HepG2 (cell line): ENCODE results near the gene XXYLT1. TPM values are rescaled to one million over a fixed set of nuclear protein-coding genes. Genes with fewer than 3 reads are reported as not detected.

ENCODE experiments used
- ATF4 ChIP-seq, 2 experiments: fragments of 450-650 bp in 1 of 2; sonication (generic) in 1 of 2; formaldehyde crosslinking; IDR thresholded peaks; 2 replicates each; pipeline versions ENCODE4 v1.5.0 to v1.8.0; 2020 to 2022; ENCODE audit warnings: mild to moderate bottlenecking in 1 of 2, missing genetic modification reagents in 1 of 2
- BHLHE40 ChIP-seq: IDR thresholded peaks from 2 replicates; pipeline ENCODE4 v1.6.1; 2011; ENCODE audit warnings: low read length, improper control_type of control experiment
- FOSL2 ChIP-seq: sonication (generic); formaldehyde crosslinking; IDR thresholded peaks from 2 replicates; pipeline ENCODE4 v1.4.0; 2020; ENCODE audit warnings: missing genetic modification reagents
- IRF9 ChIP-seq: sonication (generic); formaldehyde crosslinking; IDR thresholded peaks from 2 replicates; pipeline ENCODE4 v1.8.0; 2022; ENCODE audit warnings: missing genetic modification reagents, mild to moderate bottlenecking, borderline replicate concordance
- KAT8 ChIP-seq: IDR thresholded peaks from 2 replicates; pipeline ENCODE4 v1.6.1; 2016; ENCODE audit warnings: missing genetic modification reagents, missing compliant biosample characterization
- KLF9 ChIP-seq: IDR thresholded peaks from 2 replicates; pipeline ENCODE4 v1.6.1; 2016; ENCODE audit warnings: low read depth
- MED8 ChIP-seq: sonication (generic); formaldehyde crosslinking; IDR thresholded peaks from 2 replicates; pipeline ENCODE4 v1.8.1; 2023; ENCODE audit warnings: mild to moderate bottlenecking, missing genetic modification reagents; ENCODE audit not compliant: insufficient replicate concordance
- REXO4 ChIP-seq: sonication (generic); formaldehyde crosslinking; IDR thresholded peaks from 2 replicates; pipeline ENCODE4 v1.8.0; 2022; ENCODE audit warnings: missing genetic modification reagents, mild to moderate bottlenecking, borderline replicate concordance
- RXRA ChIP-seq: sonication (generic); formaldehyde crosslinking; IDR thresholded peaks from 2 replicates; pipeline ENCODE4 v1.5.1; 2020; ENCODE audit warnings: missing genetic modification reagents
- SPEN ChIP-seq: sonication (generic); formaldehyde crosslinking; IDR thresholded peaks from 2 replicates; pipeline ENCODE4 v1.5.1; 2020; ENCODE audit warnings: low read depth, mild to moderate bottlenecking, missing genetic modification reagents
- SSRP1 ChIP-seq: IDR thresholded peaks from 2 replicates; pipeline ENCODE4 v1.6.1; 2016; ENCODE audit warnings: control low read depth
- TBX3 ChIP-seq: fragments of 450-650 bp; IDR thresholded peaks from 2 replicates; pipeline ENCODE4 v1.6.1; 2017; ENCODE audit warnings: antibody characterized with exemption, mild to moderate bottlenecking, inconsistent platforms, borderline replicate concordance
- TCF7 ChIP-seq: sonication (generic); IDR thresholded peaks from 2 replicates; pipeline ENCODE4 v1.6.1; 2016; ENCODE audit warnings: antibody characterized with exemption, low read depth
- ZBTB3 ChIP-seq: sonication (generic); formaldehyde crosslinking; IDR thresholded peaks from 2 replicates; pipeline ENCODE4 v1.4.0; 2020; ENCODE audit warnings: low read depth, mild to moderate bottlenecking, moderate library complexity, missing genetic modification reagents, borderline replicate concordance
- ZNF292 ChIP-seq: sonication (generic); formaldehyde crosslinking; IDR thresholded peaks from 2 replicates; pipeline ENCODE4 v1.8.1; 2022; ENCODE audit warnings: mild to moderate bottlenecking, low read depth, missing genetic modification reagents, borderline replicate concordance
- ZNF615 ChIP-seq: sonication (generic); formaldehyde crosslinking; IDR thresholded peaks from 2 replicates; pipeline ENCODE4 v1.5.0; 2020; ENCODE audit warnings: mild to moderate bottlenecking, missing genetic modification reagents, borderline replicate concordance
- ZNF652 ChIP-seq: IDR thresholded peaks from 2 replicates; pipeline ENCODE4 v1.6.1; 2016; ENCODE audit warnings: low read depth, borderline replicate concordance
- ZNF780A ChIP-seq: sonication (generic); formaldehyde crosslinking; IDR thresholded peaks from 2 replicates; pipeline ENCODE4 v1.8.0; 2022; ENCODE audit warnings: mild to moderate bottlenecking, missing genetic modification reagents, moderate library complexity
- polyA plus RNA-seq, 8 experiments: library from polyadenylated mRNA; depleted of rRNA in 3 of 8; stranded (reverse) in 7 of 8; unstranded in 1 of 8; fragments of >200 nt; fragmentation: Illumina TruSeq in 4 of 8; extraction: Trizol in 4 of 8; gene quantifications; 2 replicates each; pipeline versions ENCODE4 v1.2.1 to v1.2.3, GENCODE V29; 2011 to 2016; ENCODE audit warnings: low read depth in 4 of 8, missing spikeins in 1 of 8, mixed read lengths in 1 of 8; ENCODE audit not compliant: insufficient read depth in 1 of 8
- total RNA-seq, 5 experiments: library from RNA; depleted of rRNA; stranded (reverse); fragments of >200 nt; fragmentation: Illumina TruSeq; extraction: Trizol; gene quantifications; 2 replicates each; pipeline ENCODE4 v1.2.3, GENCODE V29; 2016; ENCODE audit warnings: low read depth in 1 of 5
- TF ChIP-seq, protein P1 (sequence below), 2 experiments: IDR thresholded peaks; 2 replicates each; pipeline ENCODE4 v1.6.1; 2011 to 2012; ENCODE audit warnings: low read length in 2 of 2, borderline replicate concordance in 1 of 2, low read depth in 1 of 2, mild to moderate bottlenecking in 1 of 2, moderate library complexity in 1 of 2
- TF ChIP-seq, protein P2 (sequence below): sonication (generic); formaldehyde crosslinking; IDR thresholded peaks from 2 replicates; pipeline ENCODE4 v1.8.0; 2022; ENCODE audit warnings: mild to moderate bottlenecking, missing genetic modification reagents, moderate library complexity
- TF ChIP-seq, protein P3 (sequence below): sonication (generic); formaldehyde crosslinking; IDR thresholded peaks from 2 replicates; pipeline ENCODE4 v1.4.0; 2020; ENCODE audit warnings: low read depth, mild to moderate bottlenecking, missing genetic modification reagents
- TF ChIP-seq, protein P4 (sequence below): sonication (generic); formaldehyde crosslinking; IDR thresholded peaks from 2 replicates; pipeline ENCODE4 v1.5.0; 2020; ENCODE audit warnings: mild to moderate bottlenecking, low read depth, missing genetic modification reagents, borderline replicate concordance

The XXYLT1 gene
- total and polyA plus RNA-seq, 2 of the 13 experiments (the other 11 are each of a cell fraction or from before 2014, with no cell fraction given): 17.7 to 19.0 TPM

DNA sequence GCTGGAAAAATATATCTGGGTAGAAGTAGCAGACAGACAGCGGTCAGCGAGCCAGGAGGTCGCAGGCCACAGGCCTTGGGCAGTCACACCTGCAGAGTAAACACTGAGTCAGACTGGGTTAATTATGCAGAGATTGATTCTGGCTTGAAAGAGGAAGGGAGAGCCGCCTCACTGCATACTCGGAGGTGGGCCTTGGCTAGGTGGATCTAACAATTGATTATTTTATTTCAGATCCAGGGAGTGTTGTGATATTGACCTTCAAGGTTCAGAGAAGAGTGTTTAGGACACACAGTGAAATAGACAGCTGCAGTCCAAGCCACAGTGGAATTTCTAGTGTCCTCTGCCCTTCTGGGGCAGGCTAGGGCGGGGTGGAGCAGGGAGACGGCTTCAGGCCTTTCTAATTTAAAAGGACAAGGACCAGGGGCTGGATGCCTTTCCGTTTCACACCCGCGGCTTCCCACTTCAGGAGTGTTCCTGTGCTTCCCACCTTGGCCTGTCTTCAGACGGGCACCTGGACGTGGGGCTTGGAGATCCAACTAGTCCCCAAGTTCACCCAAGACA lies 237.3 kb downstream of the XXYLT1 start (continued):
- TF ChIP-seq, protein P1, sequence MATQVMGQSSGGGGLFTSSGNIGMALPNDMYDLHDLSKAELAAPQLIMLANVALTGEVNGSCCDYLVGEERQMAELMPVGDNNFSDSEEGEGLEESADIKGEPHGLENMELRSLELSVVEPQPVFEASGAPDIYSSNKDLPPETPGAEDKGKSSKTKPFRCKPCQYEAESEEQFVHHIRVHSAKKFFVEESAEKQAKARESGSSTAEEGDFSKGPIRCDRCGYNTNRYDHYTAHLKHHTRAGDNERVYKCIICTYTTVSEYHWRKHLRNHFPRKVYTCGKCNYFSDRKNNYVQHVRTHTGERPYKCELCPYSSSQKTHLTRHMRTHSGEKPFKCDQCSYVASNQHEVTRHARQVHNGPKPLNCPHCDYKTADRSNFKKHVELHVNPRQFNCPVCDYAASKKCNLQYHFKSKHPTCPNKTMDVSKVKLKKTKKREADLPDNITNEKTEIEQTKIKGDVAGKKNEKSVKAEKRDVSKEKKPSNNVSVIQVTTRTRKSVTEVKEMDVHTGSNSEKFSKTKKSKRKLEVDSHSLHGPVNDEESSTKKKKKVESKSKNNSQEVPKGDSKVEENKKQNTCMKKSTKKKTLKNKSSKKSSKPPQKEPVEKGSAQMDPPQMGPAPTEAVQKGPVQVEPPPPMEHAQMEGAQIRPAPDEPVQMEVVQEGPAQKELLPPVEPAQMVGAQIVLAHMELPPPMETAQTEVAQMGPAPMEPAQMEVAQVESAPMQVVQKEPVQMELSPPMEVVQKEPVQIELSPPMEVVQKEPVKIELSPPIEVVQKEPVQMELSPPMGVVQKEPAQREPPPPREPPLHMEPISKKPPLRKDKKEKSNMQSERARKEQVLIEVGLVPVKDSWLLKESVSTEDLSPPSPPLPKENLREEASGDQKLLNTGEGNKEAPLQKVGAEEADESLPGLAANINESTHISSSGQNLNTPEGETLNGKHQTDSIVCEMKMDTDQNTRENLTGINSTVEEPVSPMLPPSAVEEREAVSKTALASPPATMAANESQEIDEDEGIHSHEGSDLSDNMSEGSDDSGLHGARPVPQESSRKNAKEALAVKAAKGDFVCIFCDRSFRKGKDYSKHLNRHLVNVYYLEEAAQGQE (IDR thresholded peaks at IDR 0.05; ENCODE audit: borderline replicate concordance in 1 of 2, low read depth in 1 of 2, low read length in 2 of 2): no peak
- TF ChIP-seq, protein P2, sequence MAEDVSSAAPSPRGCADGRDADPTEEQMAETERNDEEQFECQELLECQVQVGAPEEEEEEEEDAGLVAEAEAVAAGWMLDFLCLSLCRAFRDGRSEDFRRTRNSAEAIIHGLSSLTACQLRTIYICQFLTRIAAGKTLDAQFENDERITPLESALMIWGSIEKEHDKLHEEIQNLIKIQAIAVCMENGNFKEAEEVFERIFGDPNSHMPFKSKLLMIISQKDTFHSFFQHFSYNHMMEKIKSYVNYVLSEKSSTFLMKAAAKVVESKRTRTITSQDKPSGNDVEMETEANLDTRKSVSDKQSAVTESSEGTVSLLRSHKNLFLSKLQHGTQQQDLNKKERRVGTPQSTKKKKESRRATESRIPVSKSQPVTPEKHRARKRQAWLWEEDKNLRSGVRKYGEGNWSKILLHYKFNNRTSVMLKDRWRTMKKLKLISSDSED: no peak
- TF ChIP-seq ZNF780A: no peak
- peak; percentile 54; the same call in 1 of the 2 replicates for TF ChIP-seq KAT8 (CRISPR knock-in tag)
- no peak for TF ChIP-seq ATF4 (CRISPR knock-in tag; IDR thresholded peaks at IDR 0.05)
- peak; percentile 35; the same call in 1 of the 2 replicates for TF ChIP-seq TBX3
- TF ChIP-seq IRF9: no peak
- peak; percentile 97 for TF ChIP-seq FOSL2 (CRISPR knock-in tag)
- no peak for TF ChIP-seq MED8 (CRISPR knock-in tag)
- TF ChIP-seq TCF7: peak; percentile 52; the same call in 1 of the 2 replicates
- TF ChIP-seq BHLHE40: no peak
- TF ChIP-seq, protein P3, sequence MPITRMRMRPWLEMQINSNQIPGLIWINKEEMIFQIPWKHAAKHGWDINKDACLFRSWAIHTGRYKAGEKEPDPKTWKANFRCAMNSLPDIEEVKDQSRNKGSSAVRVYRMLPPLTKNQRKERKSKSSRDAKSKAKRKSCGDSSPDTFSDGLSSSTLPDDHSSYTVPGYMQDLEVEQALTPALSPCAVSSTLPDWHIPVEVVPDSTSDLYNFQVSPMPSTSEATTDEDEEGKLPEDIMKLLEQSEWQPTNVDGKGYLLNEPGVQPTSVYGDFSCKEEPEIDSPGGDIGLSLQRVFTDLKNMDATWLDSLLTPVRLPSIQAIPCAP (CRISPR knock-in tag): no peak
- no peak for TF ChIP-seq SSRP1 (CRISPR knock-in tag)
- no peak for TF ChIP-seq KLF9 (CRISPR knock-in tag)
- TF ChIP-seq, protein P4, sequence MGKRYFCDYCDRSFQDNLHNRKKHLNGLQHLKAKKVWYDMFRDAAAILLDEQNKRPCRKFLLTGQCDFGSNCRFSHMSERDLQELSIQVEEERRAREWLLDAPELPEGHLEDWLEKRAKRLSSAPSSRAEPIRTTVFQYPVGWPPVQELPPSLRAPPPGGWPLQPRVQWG (CRISPR knock-in tag): no peak
- no peak for TF ChIP-seq ZBTB3 (CRISPR knock-in tag)
- 0 out of 2 replicates have a peak, but pooled peaks have one; percentile 44 for TF ChIP-seq SPEN (CRISPR knock-in tag)
- TF ChIP-seq REXO4 (CRISPR knock-in tag): no peak
- TF ChIP-seq ZNF615 (CRISPR knock-in tag): no peak
- TF ChIP-seq ZNF652 (CRISPR knock-in tag): peak; percentile 66
- peak; percentile 66; the same call in 1 of the 2 replicates for TF ChIP-seq RXRA (CRISPR knock-in tag)
- TF ChIP-seq ZNF292 (CRISPR knock-in tag): peak; percentile 74; the same call in 1 of the 2 replicates
